ENCODE data around the gene DHX58.
A peak's percentile ranks its signal among the peaks of the same experiment; 100 is the strongest.

Gene DHX58

DNA sequence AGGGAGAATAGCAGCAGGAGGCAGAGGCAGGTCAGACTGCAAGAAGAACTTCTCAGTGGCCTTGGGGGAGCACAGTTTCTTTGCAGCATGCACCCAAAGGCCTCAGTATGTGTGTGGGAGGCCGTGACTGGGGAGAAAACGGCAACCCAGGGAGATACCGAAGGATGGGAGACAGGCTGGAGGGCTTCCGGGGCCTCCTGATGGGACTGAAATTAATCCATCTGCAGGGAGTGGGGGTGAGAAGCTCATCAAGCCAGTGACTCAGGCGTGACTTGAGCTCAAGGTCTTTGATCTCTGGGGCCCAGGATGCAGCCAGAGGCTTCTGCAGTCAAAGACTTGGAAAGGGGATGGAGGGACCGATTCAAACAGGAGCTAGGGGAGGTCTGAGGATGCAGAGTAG is 57.0 kb downstream of the DHX58 start:
- DNase-seq = no peak

DNA sequence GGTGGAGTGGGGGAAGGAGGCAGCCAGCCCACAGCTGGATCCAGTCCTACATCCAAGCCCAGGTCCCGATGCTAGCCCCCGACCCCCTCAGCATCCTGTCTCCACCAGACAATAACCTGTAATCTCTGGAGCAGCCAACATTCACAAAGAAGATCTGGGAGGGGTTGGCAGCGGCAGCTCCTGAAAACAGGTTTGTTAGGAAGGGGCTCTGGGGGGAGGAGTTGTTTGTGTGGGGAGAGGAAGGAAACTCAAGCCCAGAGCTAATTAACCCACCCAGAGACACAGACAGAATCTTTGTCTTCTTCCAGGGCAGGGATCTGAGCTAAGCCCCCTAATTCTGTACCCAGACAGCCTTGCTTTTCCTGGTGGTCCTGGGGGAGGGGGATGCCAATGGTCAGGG is 57.5 kb downstream of the DHX58 start:
- Mint-ChIP-seq H3K4me3 (no peak overlapping the region), H3K27ac (no peak overlapping the region), H3K36me3 (no peaks in the 10 kb centered on the region), H3K4me1 (peaks cover 7% of the 10 kb centered on the region), H3K27me3 (peaks cover 68% of the 10 kb centered on the region), H3K9me3 (no peaks in the 10 kb centered on the region)
- CTCF ChIA-PET = interaction anchor here (1.0 to 2.6 kb wide), 3 partner anchors 11 to 15 kb away, joined by 3 to 8 read pairs (median 6); no protein-coding TSS in a partner anchor
- no peak for DNase-seq

More for the DNA sequence above, 57.0 kb downstream of the DHX58 start:
- H3K4me3 Mint-ChIP-seq = no peak overlapping the region
- no peaks in the 10 kb centered on the region for H3K36me3 Mint-ChIP-seq
- H3K9me3 Mint-ChIP-seq = no peaks in the 10 kb centered on the region
- CTCF ChIA-PET = interaction anchor here (1.0 to 2.6 kb wide), 3 partner anchors 10 to 16 kb away, joined by 3 to 8 read pairs (median 6); no protein-coding TSS in a partner anchor
- no peak overlapping the region for H3K27ac Mint-ChIP-seq
- peaks cover 65% of the 10 kb centered on the region for H3K27me3 Mint-ChIP-seq
- H3K4me1 Mint-ChIP-seq = peaks cover 10% of the 10 kb centered on the region

DNA sequence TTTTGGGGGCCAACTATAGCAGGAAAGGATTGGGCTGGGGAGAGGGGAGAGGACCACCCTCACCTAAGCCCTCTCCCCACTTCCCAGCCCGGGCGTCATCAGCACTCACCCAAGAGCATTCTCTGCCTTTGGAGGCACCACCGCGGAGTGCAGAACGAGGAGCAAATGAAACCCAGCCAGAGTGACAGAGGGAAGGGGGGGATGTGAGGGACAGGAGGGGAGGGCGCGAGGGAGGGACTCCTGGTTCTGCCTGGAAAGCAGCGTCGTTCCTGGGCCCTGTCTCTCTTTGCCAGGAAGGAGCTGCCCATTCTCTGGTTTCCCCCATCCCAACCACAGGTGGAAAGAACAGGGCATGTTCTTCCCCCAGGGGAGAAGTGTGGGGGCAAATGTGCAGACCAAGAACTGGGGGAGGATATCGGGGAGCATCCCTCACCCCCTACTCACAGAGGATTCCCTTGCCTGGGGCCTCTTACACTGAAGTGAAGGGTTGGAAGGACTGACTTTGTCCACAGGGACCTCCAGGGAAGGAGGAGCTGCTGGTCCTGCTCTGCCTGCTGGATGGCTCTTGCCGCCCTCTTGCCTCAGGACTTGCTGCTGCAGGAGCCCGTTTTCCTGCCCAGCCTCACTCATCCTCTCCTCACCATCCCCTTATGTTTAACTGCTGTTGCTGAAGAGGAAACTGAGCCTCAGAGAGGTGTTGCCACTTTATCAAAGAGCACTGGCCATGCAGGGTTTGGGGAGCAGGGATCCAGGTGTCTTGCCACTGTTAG is 58.6 kb downstream of the DHX58 start:
- Mint-ChIP-seq H3K27me3 (peaks cover 76% of the 10 kb centered on the region), H3K27ac (peak overlapping the region; percentile 68), H3K4me1 (peaks cover 10% of the 10 kb centered on the region), H3K36me3 (no peaks in the 10 kb centered on the region), H3K9me3 (no peaks in the 10 kb centered on the region), H3K4me3 (no peak overlapping the region)
- CTCF ChIA-PET = interaction anchor here (2.6 kb wide), 1 partner anchor 14 kb away, joined by 6 read pairs; no protein-coding TSS in a partner anchor
- no peak for DNase-seq

DNA sequence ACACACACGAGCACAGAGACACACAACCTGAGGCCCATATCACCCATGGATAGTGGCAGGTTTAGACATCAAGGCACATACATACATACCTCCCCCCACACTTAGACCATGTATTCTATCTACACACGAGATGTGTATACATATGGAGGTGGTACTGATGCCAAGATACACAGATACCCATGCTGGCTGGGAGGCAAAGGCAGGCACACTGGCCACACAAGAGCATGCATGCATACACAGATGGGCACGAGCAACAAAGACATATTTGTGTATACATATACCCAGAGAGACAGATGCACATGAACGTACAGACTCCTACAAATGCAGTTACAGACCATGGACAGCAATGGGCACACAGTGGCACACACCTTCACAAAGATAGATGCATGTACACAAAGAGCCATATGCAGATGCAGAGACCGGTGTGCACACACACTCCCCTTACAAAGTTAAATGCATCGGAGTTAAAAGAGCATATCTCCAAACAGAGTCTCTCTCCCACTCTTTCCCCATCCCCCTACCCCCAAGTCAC is 60.1 kb downstream of the DHX58 start:
- Mint-ChIP-seq H3K4me1 (peaks cover 10% of the 10 kb centered on the region), H3K9me3 (no peaks in the 10 kb centered on the region), H3K36me3 (no peaks in the 10 kb centered on the region), H3K27me3 (peaks cover 85% of the 10 kb centered on the region), H3K4me3 (no peak overlapping the region), H3K27ac (no peak overlapping the region)
- CTCF ChIA-PET = no interaction called here
- DNase-seq = no peak

DNA sequence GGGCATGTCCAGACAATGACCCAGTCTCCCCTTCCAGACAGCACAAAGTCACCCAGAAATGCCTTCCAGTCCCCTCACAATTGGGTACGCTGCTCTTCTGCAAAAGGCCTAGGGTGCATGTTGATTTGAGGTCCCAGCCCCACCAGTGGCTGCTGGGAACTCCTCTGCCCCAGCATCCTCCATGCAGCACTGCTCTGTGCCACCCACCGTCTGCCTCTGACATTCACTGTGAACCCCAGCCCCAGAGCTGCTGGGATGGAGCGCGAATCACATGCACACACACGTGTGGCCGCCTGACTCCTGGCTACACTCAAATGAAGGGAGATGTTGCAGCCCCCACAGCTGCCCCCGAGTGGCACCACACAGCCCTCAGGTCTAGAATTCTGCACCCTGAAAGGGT is 60.9 kb downstream of the DHX58 start:
- Mint-ChIP-seq H3K36me3 (no peaks in the 10 kb centered on the region), H3K27ac (no peak overlapping the region), H3K9me3 (no peaks in the 10 kb centered on the region), H3K27me3 (peaks cover 88% of the 10 kb centered on the region), H3K4me3 (peak overlapping the region; percentile 14), H3K4me1 (peaks cover 10% of the 10 kb centered on the region)
- CTCF ChIA-PET = interaction anchor here (1.0 to 1.4 kb wide), 5 partner anchors 11 to 26 kb away, joined by 3 to 5 read pairs (median 4); no protein-coding TSS in a partner anchor
- no peak for DNase-seq

Data from activated naive CD4-positive, alpha-beta T cell treated with anti-CD3 and anti-CD28 coated beads, Interleukin-2, amount 10 ng/mL, durations not matched to agents 7 days and 5 days (primary cell).